GM10847 (cell line): ENCODE data around the gene CCDC116.

Experiments used
- POLR2A ChIP-seq: IDR thresholded peaks from 2 replicates; pipeline ENCODE4 v1.6.1; 2011; ENCODE audit not compliant: insufficient read length; ENCODE audit errors: extremely low read depth

Gene CCDC116

DNA sequence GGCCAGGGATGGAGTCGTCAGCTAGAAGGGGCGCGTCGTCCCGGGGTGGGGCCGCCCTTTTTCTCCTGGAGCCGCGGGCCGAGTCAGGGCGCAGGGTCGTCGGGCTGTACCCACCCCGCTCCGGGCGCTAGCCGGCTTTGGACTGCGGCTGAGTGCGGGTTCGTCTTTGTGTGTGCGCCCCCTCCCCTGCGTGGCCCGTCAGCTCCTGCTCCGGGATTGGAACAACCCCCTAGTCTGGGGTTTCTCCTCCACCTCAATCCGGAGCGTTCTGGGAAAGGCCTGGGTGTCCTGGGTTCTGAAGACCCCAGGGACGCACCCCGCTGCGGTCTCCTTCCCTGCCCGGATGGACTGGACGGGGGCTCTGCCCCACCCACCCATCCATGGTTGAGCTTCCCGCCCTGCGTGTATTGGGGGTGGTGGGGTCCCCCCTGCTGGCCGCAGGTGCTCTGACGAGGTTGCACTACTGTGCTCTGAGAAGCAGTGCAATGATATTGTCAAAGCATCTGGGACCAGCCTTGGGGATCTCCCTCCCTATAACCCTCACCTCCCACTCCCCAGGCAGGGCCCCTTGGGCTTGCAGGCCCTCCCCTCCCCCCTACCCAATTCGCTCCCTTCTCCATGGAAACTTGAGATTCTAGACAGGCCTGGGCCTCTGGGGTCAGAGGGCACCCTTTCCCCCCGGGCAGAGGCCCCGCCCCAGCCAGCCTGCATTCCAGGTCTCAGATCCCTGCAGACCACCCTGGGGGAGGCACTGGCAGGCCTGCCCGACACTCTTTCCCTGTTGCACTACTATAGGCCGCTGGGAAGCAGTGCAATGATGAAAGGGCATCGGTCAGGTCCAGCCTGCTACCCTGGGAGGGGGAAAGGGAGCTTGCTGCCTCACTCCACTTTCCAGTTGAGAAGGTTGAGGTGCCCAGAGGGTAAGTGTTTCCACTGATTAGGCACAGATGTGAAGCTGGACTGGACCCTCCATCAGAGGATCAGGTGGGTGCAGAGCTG, 20.3 kb downstream of the CCDC116 start:
- no peak for TF ChIP-seq POLR2A

DNA sequence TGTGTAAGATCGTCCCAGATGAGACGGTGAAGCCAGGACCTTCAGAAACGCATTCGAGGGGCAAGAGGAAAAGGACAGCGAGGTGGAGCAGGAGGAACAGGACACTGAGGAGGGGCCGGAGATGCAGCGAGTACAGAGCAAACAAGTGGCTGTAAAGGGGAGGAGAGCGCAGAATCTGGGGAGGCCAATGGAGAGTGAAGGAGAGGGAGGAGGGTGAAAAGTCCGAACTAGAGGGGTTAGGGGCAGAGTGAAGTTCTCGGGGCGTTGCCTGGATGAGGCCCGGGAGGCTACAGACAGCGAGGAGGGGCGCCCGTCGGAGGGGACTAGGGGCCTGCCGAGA, 24.4 kb downstream of the CCDC116 start:
- TF ChIP-seq POLR2A: no peak

GRCh38 chr22:21657360-21658032, 24.9 kb downstream of the CCDC116 start:
- peak; percentile 41 for TF ChIP-seq POLR2A

DNA sequence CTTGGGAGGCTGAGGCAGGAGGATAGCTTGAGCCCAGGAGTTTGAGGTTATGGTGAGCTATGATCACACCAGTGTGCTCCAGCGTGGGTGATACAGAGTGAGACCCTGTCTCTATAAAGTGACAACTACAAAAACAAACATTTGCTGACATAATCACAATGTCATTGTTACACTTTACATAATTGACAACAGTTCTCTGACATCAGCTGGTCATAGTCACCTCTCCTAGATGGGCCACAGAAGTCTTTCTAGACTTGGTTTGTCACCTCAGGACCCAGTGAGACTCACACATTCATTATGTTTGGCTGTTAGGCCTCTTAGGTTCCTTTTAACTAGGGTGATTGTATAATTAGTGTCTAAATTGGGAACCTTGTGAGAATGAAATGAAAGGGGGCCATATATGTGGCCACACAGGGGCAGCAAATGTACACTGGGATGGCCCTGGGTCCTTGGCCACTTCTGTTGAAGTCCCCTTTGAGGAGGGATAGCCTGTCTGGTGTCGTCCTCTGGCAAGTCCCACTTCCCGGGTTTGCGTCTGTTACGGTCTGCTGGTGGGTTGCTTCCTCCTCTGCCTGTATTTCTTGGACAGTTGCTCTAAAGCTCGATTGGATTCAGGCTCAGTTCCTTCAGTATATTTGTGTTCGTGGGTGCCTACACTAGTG, 27.4 kb downstream of the CCDC116 start:
- no peak for TF ChIP-seq POLR2A

GRCh38 chr22:21660904-21661303, 28.3 kb downstream of the CCDC116 start:
- TF ChIP-seq POLR2A: no peak

GRCh38 chr22:21661991-21662390, 29.4 kb downstream of the CCDC116 start:
- TF ChIP-seq POLR2A: no peak

- TF ChIP-seq POLR2A: no peak
Measured at GRCh38 chr22:21663738-21664137, 31.2 kb downstream of the CCDC116 start.

DNA sequence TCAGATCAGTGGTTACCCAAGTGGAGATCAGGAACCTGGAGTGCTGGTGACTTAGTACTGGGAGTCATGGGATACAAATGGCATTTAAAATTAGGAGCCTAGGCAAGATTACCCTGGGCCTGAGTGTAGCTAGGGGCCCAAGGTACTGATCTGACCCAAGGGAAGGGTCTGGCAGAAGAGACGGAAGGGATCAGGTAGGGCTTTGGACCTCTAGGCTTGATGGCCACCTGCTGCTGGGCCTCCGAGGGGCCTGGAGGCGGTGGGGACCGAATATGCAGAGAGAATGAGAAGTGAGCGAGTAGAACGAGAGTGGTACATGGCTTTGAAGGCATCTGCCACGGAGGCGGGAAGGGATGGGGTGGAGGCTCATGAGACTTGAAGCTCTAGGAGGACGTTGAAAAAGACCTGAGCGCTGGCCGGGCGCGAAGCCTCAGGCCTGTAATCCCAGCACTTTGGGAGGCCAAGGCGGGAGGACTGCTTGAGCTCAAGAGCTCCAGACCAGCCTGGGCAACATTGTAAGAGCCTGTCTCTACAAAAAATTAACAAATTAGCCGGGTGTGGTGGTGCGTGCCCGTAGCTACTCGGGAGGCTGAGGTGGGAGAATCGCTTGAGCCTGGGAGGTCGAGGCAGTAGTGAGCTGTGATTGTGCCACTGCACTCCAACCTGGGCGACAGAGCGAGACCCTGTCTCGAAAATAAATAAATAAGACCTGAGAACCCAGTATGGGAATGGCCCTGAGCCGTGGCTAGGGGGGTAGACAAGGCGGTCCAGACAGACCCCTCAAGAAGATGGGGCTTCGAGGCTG, 32.7 kb downstream of the CCDC116 start:
- no peak for TF ChIP-seq POLR2A

DNA sequence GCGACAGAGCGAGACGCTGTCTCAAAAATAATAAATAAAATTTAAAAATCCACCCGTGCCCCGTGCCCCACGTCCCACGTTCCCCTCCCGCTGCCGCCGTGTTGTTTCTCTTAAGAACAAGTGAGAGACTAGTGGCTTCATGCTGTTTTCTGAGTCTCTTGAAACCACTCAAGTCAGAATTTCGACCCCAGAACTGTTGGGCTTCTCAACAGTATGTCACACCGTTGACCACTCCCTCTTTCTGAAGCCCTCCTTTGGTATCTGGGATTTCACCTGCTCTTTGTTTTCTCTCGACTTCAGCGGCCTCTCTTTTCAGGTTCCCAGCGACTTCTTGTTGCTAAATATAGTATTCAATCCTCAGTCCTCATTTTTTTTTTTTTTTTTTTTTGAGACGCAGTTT, 34.2 kb downstream of the CCDC116 start:
- no peak for TF ChIP-seq POLR2A

DNA sequence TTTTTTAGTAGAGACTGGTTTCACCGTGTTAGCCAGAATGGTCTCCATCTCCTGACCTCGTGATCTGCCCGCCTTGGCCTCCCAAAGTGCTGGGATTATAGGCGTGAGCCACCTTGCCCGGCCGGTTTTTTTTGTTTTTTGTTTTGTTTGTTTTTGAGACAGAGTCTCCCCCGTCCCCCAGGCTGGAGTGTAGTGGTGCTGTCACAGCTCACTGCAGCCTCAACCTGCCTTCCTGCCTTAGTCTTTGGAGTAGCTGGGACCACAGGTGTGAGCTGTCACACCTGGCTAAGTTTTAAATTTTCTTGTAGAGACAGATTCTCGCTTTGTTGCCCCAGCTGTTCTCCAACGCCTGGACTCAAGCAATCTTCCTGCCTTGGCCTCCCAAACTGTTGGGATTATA, 36.5 kb downstream of the CCDC116 start:
- no peak for TF ChIP-seq POLR2A

GRCh38 chr22:21672107-21672629, 39.6 kb downstream of the CCDC116 start:
- TF ChIP-seq POLR2A: no peak

GRCh38 chr22:21673534-21674321, 41.2 kb downstream of the CCDC116 start:
- no peak for TF ChIP-seq POLR2A

DNA sequence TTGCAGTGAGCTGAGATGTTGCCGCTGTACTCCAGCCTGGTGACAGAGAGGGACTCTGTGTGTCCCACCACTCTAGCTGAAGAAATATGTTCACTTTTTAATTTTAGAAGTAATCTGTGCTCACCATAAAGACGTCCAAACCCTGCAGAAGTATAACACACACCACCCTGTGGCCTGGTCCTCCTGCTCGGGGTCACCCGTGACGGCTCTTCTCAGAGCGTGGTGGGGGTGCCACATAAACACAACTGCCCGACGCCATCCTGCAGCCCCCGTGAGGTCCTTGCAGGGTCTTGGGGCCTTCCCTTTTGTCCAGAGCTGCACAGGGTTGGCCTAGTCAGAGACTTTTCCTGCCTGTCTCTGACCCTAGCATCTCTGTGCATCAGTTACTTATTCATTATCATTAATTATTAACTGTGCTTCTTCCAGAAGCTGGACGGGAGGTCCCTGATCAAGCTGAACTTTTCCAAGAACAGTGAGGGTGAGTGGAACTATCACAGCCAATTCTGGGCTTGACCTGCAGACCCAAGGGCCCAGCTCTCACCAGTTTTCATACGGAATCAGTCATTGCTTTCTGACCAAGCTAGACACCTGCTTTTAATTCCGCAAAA, 42.2 kb downstream of the CCDC116 start:
- no peak for TF ChIP-seq POLR2A

GRCh38 chr22:21677606-21678443, 45.3 kb downstream of the CCDC116 start:
- TF ChIP-seq POLR2A: no peak
